MM.1S (cell line): ENCODE data around the gene ARHGEF10L.

Source experiments
- EZH2 ChIP-seq: fragments of 300-600 bp; sonication (generic); optimal IDR thresholded peaks from 2 replicates; pipeline ENCODE3; 2017; ENCODE audit warnings: low read depth, mild to moderate bottlenecking, antibody characterized with exemption, low read length, mixed read lengths
- TF ChIP-seq, protein P1 (sequence below): fragments of 300-600 bp; sonication (generic); IDR thresholded peaks from 2 replicates; pipeline ENCODE4 v1.5.1; 2016; ENCODE audit warnings: antibody characterized with exemption, low read length, mixed read lengths

DNA sequence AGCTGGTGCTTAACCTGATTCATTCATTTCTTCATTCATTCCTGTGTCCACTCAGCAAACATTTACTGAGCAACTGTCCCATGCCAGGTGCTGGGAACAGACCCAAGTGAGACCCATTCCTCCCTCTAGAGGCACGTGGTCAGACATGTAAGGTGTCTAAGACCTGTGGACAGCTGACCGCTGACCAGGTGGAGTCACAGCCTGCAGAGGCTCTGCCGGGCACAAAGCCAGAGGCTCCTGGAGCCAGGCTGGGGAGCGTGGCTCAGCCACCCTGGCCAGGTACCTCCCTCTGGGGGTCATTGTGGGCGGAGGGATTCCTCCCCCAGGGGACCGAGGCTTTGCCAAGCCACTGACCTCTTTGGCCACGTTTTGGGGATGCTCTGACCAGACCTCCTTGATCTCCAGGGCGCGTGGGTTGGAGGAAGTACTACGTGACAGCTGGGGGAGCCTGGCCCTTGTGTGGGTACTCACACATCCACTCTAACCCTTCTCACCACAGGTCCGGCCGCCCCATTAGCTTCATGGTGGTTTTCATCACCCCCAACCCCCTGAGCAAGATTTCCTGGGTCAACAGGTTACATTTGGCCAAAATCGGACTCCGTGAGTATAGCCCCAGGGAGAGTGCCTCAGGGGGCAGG lies 100.3 kb downstream of the ARHGEF10L start:
- TF ChIP-seq, protein P1, sequence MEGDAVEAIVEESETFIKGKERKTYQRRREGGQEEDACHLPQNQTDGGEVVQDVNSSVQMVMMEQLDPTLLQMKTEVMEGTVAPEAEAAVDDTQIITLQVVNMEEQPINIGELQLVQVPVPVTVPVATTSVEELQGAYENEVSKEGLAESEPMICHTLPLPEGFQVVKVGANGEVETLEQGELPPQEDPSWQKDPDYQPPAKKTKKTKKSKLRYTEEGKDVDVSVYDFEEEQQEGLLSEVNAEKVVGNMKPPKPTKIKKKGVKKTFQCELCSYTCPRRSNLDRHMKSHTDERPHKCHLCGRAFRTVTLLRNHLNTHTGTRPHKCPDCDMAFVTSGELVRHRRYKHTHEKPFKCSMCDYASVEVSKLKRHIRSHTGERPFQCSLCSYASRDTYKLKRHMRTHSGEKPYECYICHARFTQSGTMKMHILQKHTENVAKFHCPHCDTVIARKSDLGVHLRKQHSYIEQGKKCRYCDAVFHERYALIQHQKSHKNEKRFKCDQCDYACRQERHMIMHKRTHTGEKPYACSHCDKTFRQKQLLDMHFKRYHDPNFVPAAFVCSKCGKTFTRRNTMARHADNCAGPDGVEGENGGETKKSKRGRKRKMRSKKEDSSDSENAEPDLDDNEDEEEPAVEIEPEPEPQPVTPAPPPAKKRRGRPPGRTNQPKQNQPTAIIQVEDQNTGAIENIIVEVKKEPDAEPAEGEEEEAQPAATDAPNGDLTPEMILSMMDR: no peak
- no peak for TF ChIP-seq EZH2
